HCT116 (cell line): ENCODE data around the gene ZFTA. TPM values are rescaled to one million over a fixed set of nuclear protein-coding genes. Genes with fewer than 3 reads are reported as not detected.

Experiments used
- ATAC-seq: fragments of 200-7000 bp; cut with Tn5 transposase; 2 replicates; pipeline ENCODE4 v1.9.1; 2020; ENCODE audit warnings: mild to moderate bottlenecking, moderate library complexity
- BruUV-seq: library from RNA; stranded (reverse); fragments of 400-500 nt; replicated peaks from 2 replicates; lab custom pipeline; 2021; lab: Mats Ljungman, UMichigan
- CTCF ChIA-PET: fragments of 300-600 bp; sonication (Branson Sonifier 250); formaldehyde crosslinking; loops from one replicate; lab custom pipeline; 2021; ENCODE audit warnings: antibody characterized with exemption; lab: Charles Lee
- POLR2A ChIA-PET: fragments of 300-600, 350-600 bp; sonication (Branson Sonifier 250); formaldehyde crosslinking; loops from one replicate; lab custom pipeline; 2021; ENCODE audit warnings: antibody characterized with exemption; lab: Charles Lee
- RAD21 ChIA-PET, 2 experiments: fragments of 300-600 bp; sonication (Branson Sonifier 250); formaldehyde crosslinking; loops; one replicate each; lab custom pipeline; 2023; ENCODE audit warnings: low total read pairs in 2 of 2; ENCODE audit not compliant: uncharacterized antibody in 2 of 2, unreplicated experiment in 2 of 2, low non-redundant PET in 1 of 2; lab: Charles Lee
- DNase-seq: peaks from one replicate; pipeline ENCODE4 v3.0.0-alpha.2; 2010; ENCODE audit warnings: low read depth, low spot score
- H2AFZ ChIP-seq: fragments of 200-600 bp; shearing (Covaris generic), sonication (generic); 2 replicates; pipeline ENCODE4 v1.6.1; 2017; ENCODE audit warnings: low read depth, mixed run types, mixed read lengths, antibody characterized with exemption, low read length; ENCODE audit not compliant: poor library complexity, severe bottlenecking
- H3K27ac ChIP-seq: 2 replicates; pipeline ENCODE4 v1.5.1; 2012; ENCODE audit warnings: low read depth, low read length
- H3K27me3 ChIP-seq: fragments of 200-600 bp; sonication (generic); 2 replicates; pipeline ENCODE4 v1.6.1; 2016; ENCODE audit warnings: mixed run types, low read length, mixed read lengths; ENCODE audit not compliant: insufficient read depth
- H3K36me3 ChIP-seq, 2 experiments: fragments of 200-500 bp in 1 of 2; fragments of 200-600 bp in 1 of 2; sonication (Bioruptor generic) in 1 of 2; sonication (generic) in 1 of 2; 2 replicates each; pipeline versions ENCODE4 v1.5.1 to v1.6.1; 2014 to 2016; ENCODE audit warnings: low read length in 2 of 2, inconsistent platforms in 1 of 2, mixed read lengths in 1 of 2, mixed run types in 1 of 2; ENCODE audit not compliant: insufficient read depth in 2 of 2, control insufficient read depth in 1 of 2
- H3K4me1 ChIP-seq, 2 experiments: fragments of 200-600 bp in 1 of 2; sonication (generic) in 1 of 2; 2 replicates each; pipeline versions ENCODE4 v1.5.1 to v1.6.1; 2012 to 2017; ENCODE audit warnings: low read length in 2 of 2, inconsistent platforms in 1 of 2, mild to moderate bottlenecking in 1 of 2, mixed read lengths in 1 of 2, mixed run types in 1 of 2, moderate library complexity in 1 of 2; ENCODE audit not compliant: insufficient read depth in 2 of 2, control insufficient read depth in 1 of 2
- H3K4me2 ChIP-seq: fragments of 200-600 bp; sonication (generic); 2 replicates; pipeline ENCODE4 v1.6.1; 2017; ENCODE audit warnings: mixed run types, low read length, mixed read lengths
- H3K4me3 ChIP-seq, 2 experiments: fragments of 200-600 bp in 1 of 2; sonication (generic) in 1 of 2; replicated peaks in 1 of 2; 2 replicates each; pipeline ENCODE4 v1.5.1; 2011 to 2016; ENCODE audit warnings: low read length in 2 of 2, control low read depth in 1 of 2, low read depth in 1 of 2, mild to moderate bottlenecking in 1 of 2, mixed read lengths in 1 of 2, mixed run types in 1 of 2
- H3K79me2 ChIP-seq: fragments of 200-600 bp; sonication (generic); 2 replicates; pipeline ENCODE4 v1.6.1; 2017; ENCODE audit warnings: mild to moderate bottlenecking, mixed run types, low read length, moderate library complexity, mixed read lengths; ENCODE audit not compliant: insufficient read depth
- H3K9ac ChIP-seq: fragments of 200-600 bp; sonication (generic); 2 replicates; pipeline ENCODE4 v1.6.1; 2016; ENCODE audit warnings: low read length, mixed read lengths
- H3K9me2 ChIP-seq: fragments of 200-600 bp; sonication (generic), shearing (Covaris generic); 2 replicates; pipeline ENCODE4 v1.6.1; 2017; ENCODE audit warnings: mixed run types, mild to moderate bottlenecking, moderate library complexity; ENCODE audit not compliant: insufficient read depth
- H3K9me3 ChIP-seq, 2 experiments: fragments of 200-500 bp in 1 of 2; fragments of 200-600 bp in 1 of 2; sonication (Bioruptor generic) in 1 of 2; sonication (generic) in 1 of 2; 2 replicates each; pipeline ENCODE4 v1.6.1; 2014 to 2017; ENCODE audit warnings: low read length in 2 of 2, mixed read lengths in 2 of 2, inconsistent platforms in 1 of 2, low read depth in 1 of 2, mild to moderate bottlenecking in 1 of 2, mixed run types in 1 of 2, moderate library complexity in 1 of 2; ENCODE audit not compliant: control insufficient read depth in 1 of 2, insufficient read depth in 1 of 2
- H4K20me1 ChIP-seq: fragments of 200-600 bp; sonication (generic), shearing (Covaris generic); 2 replicates; pipeline ENCODE4 v1.6.1; 2017; ENCODE audit warnings: mixed run types, mild to moderate bottlenecking, moderate library complexity; ENCODE audit not compliant: insufficient read depth
- CBX3 ChIP-seq: IDR thresholded peaks from 2 replicates; pipeline ENCODE4 v1.6.1; 2012; ENCODE audit warnings: low read depth
- CEBPB ChIP-seq: IDR thresholded peaks from 2 replicates; pipeline ENCODE4 v1.6.1; 2012; ENCODE audit warnings: low read depth
- EGR1 ChIP-seq: IDR thresholded peaks from 2 replicates; pipeline ENCODE4 v1.6.1; 2012; ENCODE audit warnings: low read depth
- ELF1 ChIP-seq: IDR thresholded peaks from 2 replicates; pipeline ENCODE4 v1.6.1; 2012; ENCODE audit warnings: low read depth, borderline replicate concordance
- EZH2 ChIP-seq: fragments of 200-600 bp; sonication (generic); IDR thresholded peaks from 2 replicates; pipeline ENCODE4 v1.6.1; 2017; ENCODE audit warnings: antibody characterized with exemption, mixed run types
- EZH2phosphoT487 ChIP-seq: fragments of 200-600 bp; IDR thresholded peaks from 2 replicates; pipeline ENCODE4 v1.6.1; 2018; ENCODE audit warnings: antibody characterized with exemption, borderline replicate concordance
- FOSL1 ChIP-seq: IDR thresholded peaks from 2 replicates; pipeline ENCODE4 v1.6.1; 2012; ENCODE audit warnings: low read depth
- JUND ChIP-seq: IDR thresholded peaks from 2 replicates; pipeline ENCODE4 v1.6.1; 2012
- POLR2A ChIP-seq: IDR thresholded peaks from 2 replicates; pipeline ENCODE4 v1.7.0; 2011; ENCODE audit warnings: borderline replicate concordance; ENCODE audit not compliant: insufficient read depth, insufficient read length; ENCODE audit errors: extremely low read depth
- POLR2AphosphoS5 ChIP-seq: IDR thresholded peaks from 2 replicates; pipeline ENCODE4 v1.6.1; 2011; ENCODE audit warnings: mild to moderate bottlenecking, low read depth, low read length, moderate library complexity
- SIN3A ChIP-seq: IDR thresholded peaks from 2 replicates; pipeline ENCODE4 v1.6.1; 2012; ENCODE audit warnings: low read depth
- SP1 ChIP-seq: IDR thresholded peaks from 2 replicates; pipeline ENCODE4 v1.6.1; 2012; ENCODE audit warnings: low read depth
- SRF ChIP-seq: IDR thresholded peaks from 2 replicates; pipeline ENCODE4 v1.6.1; 2012; ENCODE audit warnings: low read depth
- TCF7L2 ChIP-seq: IDR thresholded peaks from 2 replicates; pipeline ENCODE4 v1.7.0; 2011; ENCODE audit warnings: borderline replicate concordance, inconsistent platforms; ENCODE audit not compliant: insufficient read depth, insufficient read length; ENCODE audit errors: extremely low read depth
- YY1 ChIP-seq: IDR thresholded peaks from 2 replicates; pipeline ENCODE4 v1.6.1; 2011; ENCODE audit warnings: low read length, low read depth, moderate library complexity, mild to moderate bottlenecking; ENCODE audit not compliant: insufficient replicate concordance; ENCODE audit errors: extremely low read depth
- ZBTB33 ChIP-seq: IDR thresholded peaks from 2 replicates; pipeline ENCODE4 v1.6.1; 2011; ENCODE audit warnings: mild to moderate bottlenecking, low read length, moderate library complexity; ENCODE audit not compliant: insufficient replicate concordance; ENCODE audit errors: extremely low read depth
- ZFX ChIP-seq: fragments of 450-650 bp; IDR thresholded peaks from 2 replicates; pipeline ENCODE4 v1.6.1; 2017
- intact Hi-C: fragments of 100-400 bp; cut with micrococcal nuclease; formaldehyde crosslinking; loops from 2 replicates; pipeline ENCODE4 v1.10.0; 2022
- total RNA-seq: library from RNA; stranded (reverse); gene quantifications from one replicate; pipeline ENCODE4 v1.2.1, GENCODE V29; 2021; ENCODE audit not compliant: unreplicated experiment
- TF ChIP-seq, protein P1 (sequence below): IDR thresholded peaks from 2 replicates; pipeline ENCODE4 v1.6.1; 2012; ENCODE audit warnings: low read depth

The ZFTA gene
- total RNA-seq, 1 experiment from 2014 or later: 14.7 TPM

GRCh38 chr11:63766531-63767235, 1.9 kb downstream of the ZFTA start:
- peak overlapping the region; percentile 78 to 88 for H3K4me3 ChIP-seq
- H3K27ac ChIP-seq: peak overlapping the region; percentile 7; the same call in 1 of the 2 replicates
- TF ChIP-seq SIN3A: no peak
- no peak for TF ChIP-seq ZFX
- TF ChIP-seq, protein P1, sequence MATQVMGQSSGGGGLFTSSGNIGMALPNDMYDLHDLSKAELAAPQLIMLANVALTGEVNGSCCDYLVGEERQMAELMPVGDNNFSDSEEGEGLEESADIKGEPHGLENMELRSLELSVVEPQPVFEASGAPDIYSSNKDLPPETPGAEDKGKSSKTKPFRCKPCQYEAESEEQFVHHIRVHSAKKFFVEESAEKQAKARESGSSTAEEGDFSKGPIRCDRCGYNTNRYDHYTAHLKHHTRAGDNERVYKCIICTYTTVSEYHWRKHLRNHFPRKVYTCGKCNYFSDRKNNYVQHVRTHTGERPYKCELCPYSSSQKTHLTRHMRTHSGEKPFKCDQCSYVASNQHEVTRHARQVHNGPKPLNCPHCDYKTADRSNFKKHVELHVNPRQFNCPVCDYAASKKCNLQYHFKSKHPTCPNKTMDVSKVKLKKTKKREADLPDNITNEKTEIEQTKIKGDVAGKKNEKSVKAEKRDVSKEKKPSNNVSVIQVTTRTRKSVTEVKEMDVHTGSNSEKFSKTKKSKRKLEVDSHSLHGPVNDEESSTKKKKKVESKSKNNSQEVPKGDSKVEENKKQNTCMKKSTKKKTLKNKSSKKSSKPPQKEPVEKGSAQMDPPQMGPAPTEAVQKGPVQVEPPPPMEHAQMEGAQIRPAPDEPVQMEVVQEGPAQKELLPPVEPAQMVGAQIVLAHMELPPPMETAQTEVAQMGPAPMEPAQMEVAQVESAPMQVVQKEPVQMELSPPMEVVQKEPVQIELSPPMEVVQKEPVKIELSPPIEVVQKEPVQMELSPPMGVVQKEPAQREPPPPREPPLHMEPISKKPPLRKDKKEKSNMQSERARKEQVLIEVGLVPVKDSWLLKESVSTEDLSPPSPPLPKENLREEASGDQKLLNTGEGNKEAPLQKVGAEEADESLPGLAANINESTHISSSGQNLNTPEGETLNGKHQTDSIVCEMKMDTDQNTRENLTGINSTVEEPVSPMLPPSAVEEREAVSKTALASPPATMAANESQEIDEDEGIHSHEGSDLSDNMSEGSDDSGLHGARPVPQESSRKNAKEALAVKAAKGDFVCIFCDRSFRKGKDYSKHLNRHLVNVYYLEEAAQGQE: no peak
- no peak for TF ChIP-seq YY1
- TF ChIP-seq SRF: no peak
- no peak for TF ChIP-seq CEBPB
- no peak for TF ChIP-seq EZH2phosphoT487
- TF ChIP-seq ZBTB33: no peak
- no peak for TF ChIP-seq POLR2AphosphoS5
- no peak for TF ChIP-seq ELF1
- TF ChIP-seq JUND: no peak
- TF ChIP-seq EZH2: no peak
- TF ChIP-seq CBX3: no peak
- TF ChIP-seq TCF7L2: no peak
- TF ChIP-seq SP1: no peak
- TF ChIP-seq POLR2A: no peak
- TF ChIP-seq FOSL1: no peak
- no peak for TF ChIP-seq EGR1
- DNase-seq: no peak
- H3K9me3 ChIP-seq: no peaks in the 10 kb centered on the region
- H3K79me2 ChIP-seq: peaks cover 21% of the 10 kb centered on the region
- intact Hi-C loops: loop anchor here (2.0 to 5.0 kb wide), 2 partner anchors 178 to 381 kb away; no protein-coding TSS in a partner anchor
- peaks cover 14 to 29% of the 10 kb centered on the region in 2 experiments for H3K4me1 ChIP-seq
- H3K27me3 ChIP-seq: no peaks in the 10 kb centered on the region
- no peak overlapping the region for H3K9ac ChIP-seq
- peaks cover 0 to 4% of the 10 kb centered on the region in 2 experiments; a peak in 2 of 4 replicates for H3K36me3 ChIP-seq
- peaks cover 9% of the 10 kb centered on the region; the same call in 1 of the 2 replicates for H4K20me1 ChIP-seq
- H2AFZ ChIP-seq: no peak overlapping the region
- BruUV-seq: no TSS peak
- no peak for ATAC-seq
- ChIA-PET POLR2A (no interaction called here), RAD21 (interaction anchor here in 1 of 2 experiments (0.8 kb wide), 1 partner anchor 105 kb away, joined by 3 read pairs; no protein-coding TSS in a partner anchor), CTCF (interaction anchor here (1.3 to 2.7 kb wide), 2 partner anchors 12 to 179 kb away, joined by 3 to 20 read pairs; no protein-coding TSS in a partner anchor)
- H3K9me2 ChIP-seq: no peaks in the 10 kb centered on the region
- H3K4me2 ChIP-seq: peak overlapping the region; percentile 97
